HG02623 (cell line): Measurements from ENCODE around the gene FOCAD.

Source experiments
- ATAC-seq: cut with Tn5 transposase; IDR thresholded peaks from one replicate; pipeline ENCODE4 v1.9.1; 2021; ENCODE audit warnings: moderate library complexity; ENCODE audit not compliant: unreplicated experiment

Gene FOCAD

DNA sequence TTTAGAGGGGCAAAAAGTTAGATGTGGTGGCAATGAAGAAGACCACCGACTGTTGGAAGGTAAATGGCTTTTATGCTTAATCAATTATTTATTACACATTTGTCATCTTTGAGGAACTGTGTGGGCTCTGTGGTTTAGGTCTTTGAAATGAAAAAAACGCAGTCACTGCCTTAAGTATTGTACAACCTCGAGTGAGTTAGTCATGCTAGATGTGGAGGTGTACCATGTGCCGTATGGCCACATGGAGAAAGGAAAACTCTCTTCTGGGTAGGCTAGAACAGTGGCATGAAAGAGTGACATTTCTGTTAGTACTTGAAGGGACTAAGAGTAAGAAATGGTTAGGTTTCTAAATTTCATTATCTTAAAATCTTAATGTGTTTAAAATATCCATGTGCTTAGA lies 181.3 kb downstream of the FOCAD start:
- ATAC-seq = no peak

- no peak for ATAC-seq
Measured at GRCh38 chr9:20870115-20870514, 186.1 kb downstream of the FOCAD start.

DNA sequence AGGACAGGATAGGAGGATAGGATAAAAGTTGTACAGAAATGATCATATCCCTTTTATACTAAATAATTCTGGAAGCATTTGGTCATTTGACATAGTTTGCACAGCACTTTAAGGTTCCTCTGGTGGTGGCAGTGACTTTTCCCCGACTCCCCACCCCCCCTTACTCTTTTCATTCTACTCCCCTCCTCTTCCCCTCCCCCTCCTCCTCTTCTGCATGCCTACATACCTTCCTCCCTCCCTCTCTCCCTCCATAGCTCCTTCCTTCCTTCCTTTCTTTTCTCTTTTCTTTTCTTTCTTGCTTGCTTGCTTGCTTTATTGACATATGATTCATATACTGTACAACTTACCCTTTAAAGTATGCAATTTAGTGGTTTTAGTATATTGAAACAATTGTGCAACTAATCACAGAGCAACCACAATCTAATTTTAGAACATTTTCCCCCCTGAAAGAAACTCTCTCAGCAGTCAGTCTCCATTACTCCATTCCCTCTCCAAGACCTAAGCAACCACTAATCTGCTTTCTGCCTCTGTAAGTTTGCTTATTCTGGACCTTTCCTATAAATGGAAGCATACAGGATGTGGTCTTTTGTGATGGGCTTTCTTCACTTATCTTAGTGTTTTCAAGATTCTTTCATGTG lies 188.4 kb downstream of the FOCAD start:
- ATAC-seq = no peak

GRCh38 chr9:20873240-20873865 lies 189.3 kb downstream of the FOCAD start:
- no peak for ATAC-seq

- no peak for ATAC-seq
Measured at GRCh38 chr9:20880271-20880670, 196.2 kb downstream of the FOCAD start.

- ATAC-seq = no peak
Measured at GRCh38 chr9:20880675-20881074, 196.6 kb downstream of the FOCAD start.

- ATAC-seq = peak; percentile 63
Measured at GRCh38 chr9:20884985-20885593, 201.0 kb downstream of the FOCAD start.

DNA sequence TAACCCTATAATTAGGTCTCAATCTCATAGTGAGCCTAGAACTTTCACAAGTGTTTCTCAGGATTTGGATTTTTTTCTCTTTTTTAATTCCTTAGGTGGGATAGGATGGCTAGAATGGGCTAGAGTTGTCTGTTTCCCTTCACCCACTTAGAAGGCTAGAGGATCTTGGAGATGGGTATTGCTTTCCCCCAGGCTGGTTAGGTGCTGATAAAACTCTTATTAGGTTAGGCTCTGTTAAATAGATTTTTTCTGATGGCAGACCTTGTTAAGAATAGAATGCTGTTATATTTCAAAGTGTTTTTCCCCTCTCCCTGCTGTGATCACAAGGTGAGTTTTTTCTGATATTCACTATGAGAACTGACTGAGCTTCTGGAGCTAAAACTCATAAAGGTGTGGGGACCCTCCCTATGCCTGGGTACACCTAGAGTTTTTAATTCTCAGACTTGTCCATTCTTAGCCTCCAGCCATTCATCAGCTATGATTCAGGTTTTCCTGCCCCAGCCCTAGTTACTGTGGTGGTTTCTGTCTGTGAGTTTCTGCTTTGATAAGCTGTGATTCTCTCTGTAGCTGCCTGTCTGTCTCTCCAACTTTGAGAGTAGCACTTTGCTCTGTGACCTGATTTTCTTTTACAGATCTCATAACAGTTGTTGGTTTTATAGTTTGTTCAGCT lies 215.0 kb downstream of the FOCAD start:
- ATAC-seq = no peak

DNA sequence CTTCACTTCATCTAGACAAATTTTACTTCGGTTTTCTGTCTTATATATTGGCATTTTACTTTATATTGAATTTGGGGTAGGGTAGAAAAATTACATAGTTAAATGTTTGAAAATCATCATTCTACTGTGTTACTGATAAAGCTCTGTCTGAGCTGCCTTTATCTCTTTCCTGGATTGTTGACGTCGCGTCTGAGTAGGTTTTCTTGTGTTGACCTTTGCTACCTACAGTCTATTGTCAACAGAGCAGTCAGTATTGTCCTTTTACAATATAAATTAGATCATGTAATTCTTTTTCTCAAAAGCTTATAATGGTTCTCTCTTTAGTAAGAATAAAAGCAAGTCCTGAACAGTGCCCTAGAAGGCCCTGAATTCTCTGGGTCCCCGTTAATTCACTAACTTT lies 219.2 kb downstream of the FOCAD start:
- ATAC-seq = no peak

GRCh38 chr9:20904995-20905394 lies 220.9 kb downstream of the FOCAD start:
- no peak for ATAC-seq

GRCh38 chr9:20906326-20906725 lies 222.3 kb downstream of the FOCAD start:
- no peak for ATAC-seq

GRCh38 chr9:20908461-20908860 lies 224.4 kb downstream of the FOCAD start:
- no peak for ATAC-seq

DNA sequence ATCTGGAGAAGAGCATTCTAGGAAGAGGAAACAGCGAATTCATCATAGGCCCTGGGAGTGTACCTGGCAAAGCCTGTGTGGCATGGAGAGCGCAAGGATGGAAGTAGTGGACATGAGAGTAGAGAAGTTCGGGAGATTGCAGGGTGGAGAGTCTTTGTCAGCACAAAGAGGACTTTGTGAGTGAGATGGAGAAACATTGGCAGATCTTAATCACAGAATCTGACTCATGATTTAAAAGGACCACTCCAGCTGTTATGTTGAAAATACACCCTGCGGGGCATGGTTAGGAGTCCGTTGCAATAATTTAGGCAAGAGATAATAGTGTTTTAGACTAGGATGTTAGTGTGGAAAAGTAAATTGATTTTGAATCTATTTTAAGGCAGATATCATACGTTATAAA lies 230.5 kb downstream of the FOCAD start:
- no peak for ATAC-seq

DNA sequence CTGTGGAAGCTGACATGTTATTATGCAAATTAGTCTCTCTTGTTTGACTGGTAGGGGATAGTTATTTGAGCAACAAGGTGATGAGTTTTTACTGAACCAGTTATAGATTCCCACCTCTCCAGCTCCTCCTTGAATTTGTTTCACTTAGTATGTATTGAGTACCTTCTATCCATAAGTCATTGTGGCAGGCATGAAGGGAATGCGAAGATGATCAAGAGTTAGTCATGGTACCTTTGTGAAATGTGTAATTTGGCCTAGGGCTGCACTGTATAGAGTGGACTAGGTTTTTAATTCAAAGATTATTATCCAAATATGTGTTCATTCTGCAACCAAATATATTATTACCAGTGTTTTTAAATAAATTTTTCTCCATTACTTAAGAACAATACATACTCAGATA lies 237.3 kb downstream of the FOCAD start:
- no peak for ATAC-seq

DNA sequence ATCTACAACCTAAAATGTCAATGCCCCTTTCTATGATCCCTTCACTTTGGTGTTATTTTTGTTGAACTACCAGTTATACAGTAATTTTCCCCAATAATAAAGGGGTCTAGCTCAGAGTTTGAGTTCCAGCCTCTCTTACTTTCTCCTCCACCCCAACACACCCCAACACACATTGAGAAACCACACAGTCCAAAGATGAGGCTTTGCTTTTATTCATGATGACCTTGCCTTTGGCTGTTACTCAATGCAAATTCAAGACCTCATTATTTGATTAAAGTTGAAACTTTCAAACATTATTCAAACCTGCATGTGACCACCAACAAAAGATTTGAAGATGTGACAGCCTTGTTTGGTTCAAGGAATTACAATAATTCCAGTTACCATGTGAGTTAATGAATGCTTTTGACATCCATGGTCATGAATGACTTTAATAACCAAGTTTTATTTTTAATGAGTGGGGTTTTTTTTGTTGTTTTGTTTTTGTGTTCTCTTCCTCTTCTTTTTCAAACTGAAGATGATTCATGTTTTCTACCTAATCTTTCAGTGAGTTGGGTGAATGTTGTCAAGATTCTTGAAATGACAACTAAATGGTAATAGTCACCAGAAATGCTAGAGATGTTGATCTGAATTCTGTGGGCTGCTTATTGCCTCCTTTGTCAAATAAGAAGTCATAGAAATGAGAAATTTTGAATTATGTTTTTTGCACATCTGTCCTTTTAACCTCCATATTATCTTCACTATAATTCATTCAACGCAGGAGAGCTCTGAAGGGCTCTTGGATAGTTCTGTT lies 241.4 kb downstream of the FOCAD start:
- ATAC-seq = no peak

GRCh38 chr9:20929276-20929675 lies 245.2 kb downstream of the FOCAD start:
- ATAC-seq = no peak

- ATAC-seq = no peak
Measured at GRCh38 chr9:20930836-20931235, 246.8 kb downstream of the FOCAD start.

DNA sequence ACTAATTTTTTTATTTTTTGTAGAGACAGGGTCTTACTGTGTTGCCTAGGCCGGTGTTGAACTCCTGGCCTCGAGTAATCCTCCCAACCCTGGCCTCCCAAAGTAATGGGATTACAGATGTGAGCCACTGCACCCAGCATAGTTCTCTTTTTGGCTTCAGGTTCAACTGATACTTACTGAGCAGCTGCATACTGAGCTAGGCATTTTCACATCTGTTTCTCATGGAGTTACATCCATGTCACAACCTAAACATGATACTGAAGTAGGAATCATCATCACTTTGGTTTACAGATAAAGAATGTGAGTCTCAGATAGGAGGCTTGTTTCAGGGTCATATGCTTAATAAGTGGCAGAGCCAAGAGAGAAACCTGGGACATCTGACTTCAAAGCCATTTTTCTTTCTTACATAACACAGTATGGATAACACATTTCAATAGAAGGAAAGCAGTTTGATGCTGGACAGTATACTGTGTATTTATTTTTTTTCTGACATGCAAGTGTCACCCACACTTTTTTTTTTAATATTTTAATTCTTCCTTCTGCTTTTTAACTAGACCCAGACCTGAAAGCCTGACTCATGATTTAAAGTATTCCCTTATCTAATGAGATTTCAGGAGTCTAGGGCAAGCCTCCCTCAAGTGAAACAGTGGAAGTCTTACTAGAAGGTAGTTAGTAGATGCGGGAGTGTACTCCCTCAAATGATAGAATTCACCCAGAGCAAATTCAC lies 256.6 kb downstream of the FOCAD start:
- no peak for ATAC-seq

GRCh38 chr9:20941174-20941690 lies 257.2 kb downstream of the FOCAD start:
- peak; percentile 98 for ATAC-seq

- ATAC-seq = no peak
Measured at GRCh38 chr9:20944507-20944906, 260.4 kb downstream of the FOCAD start.
